Epithelial cell of proximal tubule (primary cell): ENCODE data around the gene STXBP5L. TPM values are rescaled to one million over a fixed set of nuclear protein-coding genes. Genes with fewer than 3 reads are reported as not detected.
"Not testable (repeated sequence)": the region's sequence is repeated elsewhere in the genome, so short reads cannot be mapped to it uniquely, and the experiment has no call there.

Source experiments
- DNase-seq: peaks from one replicate; pipeline ENCODE4 v3.0.0-alpha.2; 2011; ENCODE audit warnings: low read depth
- H3K4me3 ChIP-seq: 2 replicates; pipeline ENCODE4 v1.5.1; 2011; ENCODE audit warnings: low read depth, mild to moderate bottlenecking, low read length
- total RNA-seq: library from RNA; depleted of rRNA; stranded (reverse); fragments of >200 nt; gene quantifications from 2 replicates; pipeline ENCODE4 v1.2.3, GENCODE V29; 2015
- TF ChIP-seq, protein P1 (sequence below): conservative IDR thresholded peaks from 2 replicates; pipeline ENCODE4 v1.5.1; 2012; ENCODE audit warnings: low read depth, mild to moderate bottlenecking, low read length

Gene STXBP5L
- total RNA-seq, 1 donor from 2014 or later: not detected

DNA sequence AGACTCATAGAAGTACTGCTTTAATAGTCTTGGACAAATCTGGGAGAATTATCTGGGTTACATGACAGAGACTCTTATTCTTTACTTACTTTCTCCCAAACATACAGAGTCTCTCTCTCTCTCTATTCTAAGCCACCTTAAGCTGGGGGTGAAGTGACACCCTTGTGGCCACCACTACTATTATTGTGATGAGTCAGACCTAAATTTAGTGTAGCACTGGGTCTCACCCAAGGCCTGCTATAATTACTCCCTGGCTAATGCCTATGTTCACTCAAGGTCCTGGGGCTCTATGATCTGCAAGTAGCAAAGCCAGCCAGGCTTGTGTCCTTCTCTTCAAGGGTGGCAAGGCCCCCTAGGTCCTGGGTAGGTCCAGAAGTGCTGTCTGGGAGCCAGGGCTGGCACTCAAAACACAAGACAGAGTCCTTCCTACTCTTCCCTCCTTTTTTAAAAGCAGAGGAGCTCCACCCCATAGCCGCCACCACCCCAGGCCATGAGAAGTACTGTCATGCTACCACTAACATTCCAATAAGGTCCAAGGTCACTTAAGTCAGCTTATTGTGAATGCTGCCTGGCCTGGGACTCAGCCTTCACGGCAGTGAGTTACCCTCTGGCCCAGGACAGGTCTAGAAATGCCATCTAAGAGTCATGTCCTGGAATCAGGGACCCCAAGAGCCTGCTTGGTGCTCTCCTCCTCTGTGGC lies 454.2 kb downstream of the STXBP5L start:
- DNase-seq: no peak
- TF ChIP-seq, protein P1, sequence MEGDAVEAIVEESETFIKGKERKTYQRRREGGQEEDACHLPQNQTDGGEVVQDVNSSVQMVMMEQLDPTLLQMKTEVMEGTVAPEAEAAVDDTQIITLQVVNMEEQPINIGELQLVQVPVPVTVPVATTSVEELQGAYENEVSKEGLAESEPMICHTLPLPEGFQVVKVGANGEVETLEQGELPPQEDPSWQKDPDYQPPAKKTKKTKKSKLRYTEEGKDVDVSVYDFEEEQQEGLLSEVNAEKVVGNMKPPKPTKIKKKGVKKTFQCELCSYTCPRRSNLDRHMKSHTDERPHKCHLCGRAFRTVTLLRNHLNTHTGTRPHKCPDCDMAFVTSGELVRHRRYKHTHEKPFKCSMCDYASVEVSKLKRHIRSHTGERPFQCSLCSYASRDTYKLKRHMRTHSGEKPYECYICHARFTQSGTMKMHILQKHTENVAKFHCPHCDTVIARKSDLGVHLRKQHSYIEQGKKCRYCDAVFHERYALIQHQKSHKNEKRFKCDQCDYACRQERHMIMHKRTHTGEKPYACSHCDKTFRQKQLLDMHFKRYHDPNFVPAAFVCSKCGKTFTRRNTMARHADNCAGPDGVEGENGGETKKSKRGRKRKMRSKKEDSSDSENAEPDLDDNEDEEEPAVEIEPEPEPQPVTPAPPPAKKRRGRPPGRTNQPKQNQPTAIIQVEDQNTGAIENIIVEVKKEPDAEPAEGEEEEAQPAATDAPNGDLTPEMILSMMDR: no peak
- no peak overlapping the region for H3K4me3 ChIP-seq

DNA sequence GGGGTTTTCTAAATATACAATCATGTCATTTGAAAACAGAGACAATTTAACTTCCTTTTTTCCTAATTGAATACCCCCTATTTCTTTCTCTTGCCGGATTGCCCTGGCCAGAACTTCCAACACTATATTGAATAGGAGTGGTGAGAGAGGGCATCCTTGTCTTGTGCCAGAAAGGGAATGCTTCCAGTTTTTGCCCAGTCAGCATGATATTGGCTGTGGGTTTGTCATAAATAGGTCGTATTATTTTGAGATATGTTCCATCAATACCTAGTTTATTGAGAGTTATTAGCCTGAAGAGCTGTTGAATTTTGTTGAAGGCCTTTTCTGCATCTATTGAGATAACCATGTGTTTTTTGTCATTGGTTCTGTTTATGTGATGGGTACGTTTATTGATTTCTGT lies 480.3 kb downstream of the STXBP5L start:
- H3K4me3 ChIP-seq, DNase-seq: not testable (repeated sequence)

DNA sequence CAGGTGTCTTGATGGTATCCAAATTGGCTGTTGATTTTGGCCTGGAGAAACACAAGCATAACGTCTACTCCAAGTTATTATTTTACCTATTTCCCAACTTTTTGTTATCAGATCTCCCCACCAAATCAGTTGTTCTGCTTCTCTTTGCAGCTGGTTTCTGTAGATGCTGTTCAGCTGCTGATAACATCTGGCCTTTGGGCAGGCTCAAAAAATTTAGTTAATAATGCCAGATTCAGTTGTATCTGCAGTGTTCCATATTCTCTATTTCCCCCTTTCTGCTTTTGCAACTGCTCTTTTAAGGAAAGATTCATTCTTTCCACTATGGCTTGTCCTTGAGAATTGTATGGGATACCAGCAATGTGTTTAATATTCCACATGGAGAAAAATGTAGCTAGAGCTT lies 488.0 kb downstream of the STXBP5L start:
- DNase-seq, H3K4me3 ChIP-seq: not testable (repeated sequence)

GRCh38 chr3:121398051-121398450 lies 490.0 kb downstream of the STXBP5L start:
- not testable (repeated sequence) for H3K4me3 ChIP-seq, DNase-seq

DNA sequence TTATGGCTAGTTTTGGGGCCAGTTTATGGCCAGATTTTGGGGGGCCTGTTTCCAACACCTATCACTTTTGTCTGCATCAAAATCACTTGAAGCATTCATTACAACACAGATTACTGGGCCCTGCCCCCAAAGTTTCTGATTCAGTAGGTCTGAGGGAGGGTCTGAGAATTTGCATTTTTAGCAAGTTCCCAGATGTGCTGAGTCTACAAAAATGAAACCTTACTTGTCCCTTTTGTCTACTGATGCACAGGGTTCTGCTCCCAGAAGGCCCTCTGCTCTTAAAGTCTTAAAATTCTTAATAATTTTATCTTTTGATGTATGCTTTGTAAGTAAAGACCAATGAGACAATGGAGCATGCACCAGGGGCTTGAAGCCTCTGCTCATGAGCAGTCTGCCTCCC lies 491.8 kb downstream of the STXBP5L start:
- DNase-seq: no peak
- TF ChIP-seq, protein P1: no peak
- H3K4me3 ChIP-seq: no peak overlapping the region

DNA sequence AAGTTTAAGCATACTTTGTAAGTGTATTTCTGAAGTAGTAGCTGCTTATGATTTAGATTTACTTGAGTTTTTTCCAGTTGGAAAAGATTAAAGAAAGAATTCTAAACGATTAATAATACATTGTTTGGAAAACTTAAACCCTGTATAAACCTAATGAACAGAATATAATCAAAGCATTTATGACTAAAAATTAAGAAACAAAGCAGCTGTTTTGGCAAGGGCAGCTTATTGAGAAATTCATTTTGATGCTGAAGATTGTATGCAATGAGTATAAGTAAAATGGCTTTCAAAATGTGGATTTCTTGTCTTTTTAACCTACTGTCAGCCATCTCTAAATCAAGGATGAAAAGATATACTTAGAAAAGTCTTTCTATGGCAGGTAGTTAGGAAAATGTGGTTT lies 497.6 kb downstream of the STXBP5L start:
- TF ChIP-seq, protein P1: no peak
- no peak for DNase-seq
- no peak overlapping the region for H3K4me3 ChIP-seq

GRCh38 chr3:121411523-121411922 lies 503.5 kb downstream of the STXBP5L start:
- TF ChIP-seq, protein P1: no peak
- DNase-seq: no peak
- no peak overlapping the region for H3K4me3 ChIP-seq

DNA sequence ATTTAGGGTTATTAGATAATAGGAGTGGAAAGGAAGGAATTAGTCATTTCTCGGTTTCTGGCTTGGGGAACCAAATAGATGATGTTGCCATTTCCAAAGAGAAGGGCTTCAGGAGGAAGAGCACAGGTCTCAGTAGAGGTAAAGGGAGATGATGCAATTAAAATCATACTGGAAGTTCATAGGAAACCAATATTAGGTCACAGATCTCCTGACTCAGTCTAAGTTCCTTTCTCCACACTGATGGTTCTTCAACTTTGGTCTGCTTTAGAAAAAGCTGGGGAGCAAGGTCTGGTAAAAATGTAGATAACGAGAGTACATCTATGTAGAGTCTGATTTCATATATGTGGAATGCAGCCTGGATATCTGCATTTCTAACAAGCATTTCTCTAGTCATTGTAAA lies 506.9 kb downstream of the STXBP5L start:
- TF ChIP-seq, protein P1: no peak
- H3K4me3 ChIP-seq: no peak overlapping the region
- DNase-seq: no peak

GRCh38 chr3:121418182-121418581 lies 510.2 kb downstream of the STXBP5L start:
- H3K4me3 ChIP-seq: no peak overlapping the region
- TF ChIP-seq, protein P1: no peak
- no peak for DNase-seq
